ENCODE data around the gene SPATA6L. TPM values are rescaled to one million over a fixed set of nuclear protein-coding genes. Genes with fewer than 3 reads are reported as not detected.

The SPATA6L gene
- total and polyA plus RNA-seq, 2 of the 13 experiments (the other 11 are each of a cell fraction or from before 2014, with no cell fraction given): 1.1 to 1.9 TPM

GRCh38 chr9:4657426-4658159 is 8.7 kb downstream of the SPATA6L start (continued):
- 0 out of 2 replicates have a peak, but pooled peaks have one; percentile 74 for TF ChIP-seq ZBTB34 (CRISPR knock-in tag; IDR thresholded peaks at IDR 0.05)
- TF ChIP-seq HOMEZ (CRISPR knock-in tag; IDR thresholded peaks at IDR 0.05; ENCODE audit: low read depth): peak; percentile 49; the same call in 1 of the 2 replicates
- 0 out of 2 replicates have a peak, but pooled peaks have one; percentile 16 for TF ChIP-seq ZNF24 (IDR thresholded peaks at IDR 0.05)
- peak; percentile 83; the same call in 1 of the 2 replicates for TF ChIP-seq ZNF281 (CRISPR knock-in tag; IDR thresholded peaks at IDR 0.05; ENCODE audit: borderline replicate concordance)
- TF ChIP-seq NCOR1 (IDR thresholded peaks at IDR 0.05; ENCODE audit: borderline replicate concordance, low read length): 0 out of 2 replicates have a peak, but pooled peaks have one; percentile 27
- peak; percentile 61 for TF ChIP-seq HHEX (CRISPR knock-in tag; IDR thresholded peaks at IDR 0.05)
- no peak for TF ChIP-seq LCORL (IDR thresholded peaks at IDR 0.05)
- peak; percentile 59; the same call in 1 of the 2 replicates for TF ChIP-seq LCORL (CRISPR knock-in tag; IDR thresholded peaks at IDR 0.05)
- TF ChIP-seq ZMYM4 (CRISPR knock-in tag; IDR thresholded peaks at IDR 0.05): peak; percentile 75; the same call in 1 of the 2 replicates
- TF ChIP-seq ZNF362 (CRISPR knock-in tag; IDR thresholded peaks at IDR 0.05; ENCODE audit: borderline replicate concordance): peak; percentile 82; the same call in 1 of the 2 replicates
- TF ChIP-seq HNF1B (CRISPR knock-in tag; IDR thresholded peaks at IDR 0.05): 0 out of 2 replicates have a peak, but pooled peaks have one; percentile 24
- peak; percentile 75; the same call in 1 of the 2 replicates for TF ChIP-seq FOXJ3 (CRISPR knock-in tag; IDR thresholded peaks at IDR 0.05; ENCODE audit: borderline replicate concordance)
- TF ChIP-seq, protein P1, sequence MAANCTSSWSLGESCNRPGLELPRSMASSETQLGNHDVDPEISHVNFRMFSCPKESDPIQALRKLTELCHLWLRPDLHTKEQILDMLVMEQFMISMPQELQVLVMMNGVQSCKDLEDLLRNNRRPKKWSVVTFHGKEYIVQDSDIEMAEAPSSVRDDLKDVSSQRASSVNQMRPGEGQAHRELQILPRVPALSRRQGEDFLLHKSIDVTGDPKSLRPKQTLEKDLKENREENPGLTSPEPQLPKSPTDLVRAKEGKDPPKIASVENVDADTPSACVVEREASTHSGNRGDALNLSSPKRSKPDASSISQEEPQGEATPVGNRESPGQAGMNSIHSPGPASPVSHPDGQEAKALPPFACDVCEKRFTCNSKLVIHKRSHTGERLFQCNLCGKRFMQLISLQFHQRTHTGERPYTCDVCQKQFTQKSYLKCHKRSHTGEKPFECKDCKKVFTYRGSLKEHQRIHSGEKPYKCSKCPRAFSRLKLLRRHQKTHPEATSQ (CRISPR knock-in tag; IDR thresholded peaks at IDR 0.05; ENCODE audit: borderline replicate concordance): peak; percentile 57; the same call in 1 of the 2 replicates
- peak; percentile 44 for TF ChIP-seq CREM (IDR thresholded peaks at IDR 0.05)
- no peak for TF ChIP-seq CREM (CRISPR knock-in tag; IDR thresholded peaks at IDR 0.05)
- TF ChIP-seq EP300 (IDR thresholded peaks at IDR 0.05; ENCODE audit: low read depth in 2 of 2, low read length in 2 of 2): peak in 1 of 2 experiments; percentile 68; a peak in 2 of 4 replicates
- no peak for TF ChIP-seq EP300 (CRISPR knock-in tag; IDR thresholded peaks at IDR 0.05; ENCODE audit: borderline replicate concordance)
- TF ChIP-seq SMYD3 (CRISPR knock-in tag; IDR thresholded peaks at IDR 0.05): peak; percentile 77; the same call in 1 of the 2 replicates

Data from HepG2 (cell line).